WTC11 (cell line): ENCODE data around the gene KCNK5. TPM values are rescaled to one million over a fixed set of nuclear protein-coding genes. Genes with fewer than 3 reads are reported as not detected.
A peak's percentile ranks its signal among the peaks of the same experiment; 100 is the strongest.

Source experiments
- ATAC-seq: fragments of 200-7000 bp; cut with Tn5 transposase; 2 replicates; pipeline ENCODE4 v1.10.0; 2021; ENCODE audit warnings: mild to moderate bottlenecking, moderate library complexity
- CTCF ChIA-PET: fragments of 300-600 bp; sonication (Branson Sonifier 250); formaldehyde crosslinking; loops from one replicate; lab custom pipeline; 2021; ENCODE audit warnings: antibody characterized with exemption; lab: Charles Lee
- POLR2A ChIA-PET: fragments of 350-600 bp; sonication (Branson Sonifier 250); formaldehyde crosslinking; loops from one replicate; lab custom pipeline; 2021; ENCODE audit warnings: antibody characterized with exemption; lab: Charles Lee
- DNase-seq: peaks from one replicate; pipeline ENCODE4 v3.0.0; 2021; ENCODE audit warnings: low spot score
- H3K27ac Mint-ChIP-seq: 2 replicates; pipeline ENCODE4 v1.8.0; 2021; ENCODE audit warnings: mixed read lengths
- H3K27me3 Mint-ChIP-seq: 2 replicates; pipeline ENCODE4 v1.8.0; 2021; ENCODE audit warnings: low read depth, mild to moderate bottlenecking, moderate library complexity, mixed read lengths
- H3K36me3 Mint-ChIP-seq: 2 replicates; pipeline ENCODE4 v1.8.0; 2021; ENCODE audit warnings: mixed read lengths
- H3K4me1 Mint-ChIP-seq: 2 replicates; pipeline ENCODE4 v1.8.0; 2022; ENCODE audit warnings: mixed read lengths
- H3K4me3 Mint-ChIP-seq: 2 replicates; pipeline ENCODE4 v1.8.0; 2021; ENCODE audit warnings: mild to moderate bottlenecking, moderate library complexity, mixed read lengths
- H3K9me3 Mint-ChIP-seq: 2 replicates; pipeline ENCODE4 v1.8.0; 2021; ENCODE audit warnings: mixed read lengths
- CBFB ChIP-seq: sonication (generic); formaldehyde crosslinking; IDR thresholded peaks from 2 replicates; pipeline ENCODE4 v1.8.1; 2022; ENCODE audit warnings: mild to moderate bottlenecking, low read depth, missing genetic modification reagents
- PRDM15 ChIP-seq: sonication (generic); formaldehyde crosslinking; IDR thresholded peaks from 2 replicates; pipeline ENCODE4 v1.8.0; 2022; ENCODE audit warnings: missing genetic modification reagents
- SMAD3 ChIP-seq: sonication (generic); formaldehyde crosslinking; IDR thresholded peaks from 2 replicates; pipeline ENCODE4 v1.8.0; 2022; ENCODE audit warnings: missing genetic modification reagents, mild to moderate bottlenecking, borderline replicate concordance
- TEAD4 ChIP-seq: sonication (generic); formaldehyde crosslinking; IDR thresholded peaks from 2 replicates; pipeline ENCODE4 v1.8.0; 2022; ENCODE audit warnings: mild to moderate bottlenecking, missing genetic modification reagents
- ZNF281 ChIP-seq: sonication (generic); formaldehyde crosslinking; IDR thresholded peaks from 2 replicates; pipeline ENCODE4 v1.8.0; 2023; ENCODE audit warnings: mild to moderate bottlenecking, missing genetic modification reagents
- ZNF532 ChIP-seq: fragments of 250-450 bp; sonication (Bioruptor Pico); IDR thresholded peaks from 2 replicates; pipeline ENCODE4 v1.9.0; 2021; ENCODE audit warnings: mild to moderate bottlenecking, borderline replicate concordance
- total RNA-seq: library from RNA; stranded (reverse); gene quantifications from 3 replicates; pipeline ENCODE4 v1.2.3, GENCODE V29; 2021
- TF ChIP-seq, protein P1 (sequence below): fragments of 250-450 bp; sonication (Bioruptor Pico); IDR thresholded peaks from 2 replicates; pipeline ENCODE4 v1.9.0; 2021; ENCODE audit warnings: moderate library complexity, mild to moderate bottlenecking, inconsistent platforms, borderline replicate concordance
- TF ChIP-seq, protein P2 (sequence below): sonication (generic); formaldehyde crosslinking; IDR thresholded peaks from 2 replicates; pipeline ENCODE4 v1.8.1; 2022; ENCODE audit warnings: mild to moderate bottlenecking, missing genetic modification reagents, moderate library complexity, borderline replicate concordance
- TF ChIP-seq, protein P3 (sequence below): sonication (generic); formaldehyde crosslinking; IDR thresholded peaks from 2 replicates; pipeline ENCODE4 v1.8.0; 2022; ENCODE audit warnings: mild to moderate bottlenecking, missing genetic modification reagents
- TF ChIP-seq, protein P4 (sequence below): sonication (generic); formaldehyde crosslinking; IDR thresholded peaks from 2 replicates; pipeline ENCODE4 v1.8.0; 2022; ENCODE audit warnings: mild to moderate bottlenecking, missing genetic modification reagents
- TF ChIP-seq, protein P5 (sequence below): sonication (generic); formaldehyde crosslinking; IDR thresholded peaks from 2 replicates; pipeline ENCODE4 v1.8.1; 2022; ENCODE audit warnings: missing genetic modification reagents, borderline replicate concordance
- TF ChIP-seq, protein P6 (sequence below): fragments of 200-600 bp; IDR thresholded peaks from 2 replicates; pipeline ENCODE4 v1.8.0; 2022; ENCODE audit warnings: antibody characterized with exemption

KCNK5 gene
- total RNA-seq, 1 experiment from 2014 or later: 41.8 TPM

DNA sequence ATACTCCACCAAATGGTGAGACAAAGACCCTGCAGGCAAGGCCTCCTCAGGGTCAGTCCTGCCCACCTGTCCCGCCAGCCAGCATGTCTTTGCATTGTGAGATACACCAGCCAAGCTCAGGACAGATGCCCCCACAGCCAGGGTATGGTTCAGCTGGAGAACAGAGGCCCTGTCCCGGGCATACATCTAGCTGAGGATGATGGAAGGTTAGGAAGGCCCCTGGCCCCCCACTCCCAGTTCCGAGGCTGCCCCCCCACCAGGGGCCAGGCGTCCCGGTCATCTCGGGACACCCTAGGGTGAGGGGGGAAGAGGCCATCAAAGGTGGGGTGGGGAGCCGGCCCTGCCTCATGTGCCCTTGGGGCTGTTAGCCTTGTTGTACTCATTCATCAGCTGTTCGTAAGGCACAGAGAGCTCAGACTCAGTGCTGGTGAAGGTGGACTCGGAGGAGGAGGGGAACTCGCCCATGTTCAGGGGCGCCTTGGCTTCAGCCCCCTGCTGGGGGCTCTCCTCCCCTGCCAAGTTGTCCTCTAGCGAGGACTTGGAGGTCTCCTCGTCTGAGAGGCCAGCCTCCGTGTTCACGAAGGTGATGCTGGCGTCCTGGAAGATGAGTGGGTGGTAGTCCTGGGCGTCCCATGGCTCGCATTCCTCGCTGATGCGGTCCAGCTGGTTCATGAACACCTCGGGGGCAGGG, 38.6 kb downstream of the KCNK5 start (continued):
- TF ChIP-seq ZNF532: no peak
- TF ChIP-seq, protein P1, sequence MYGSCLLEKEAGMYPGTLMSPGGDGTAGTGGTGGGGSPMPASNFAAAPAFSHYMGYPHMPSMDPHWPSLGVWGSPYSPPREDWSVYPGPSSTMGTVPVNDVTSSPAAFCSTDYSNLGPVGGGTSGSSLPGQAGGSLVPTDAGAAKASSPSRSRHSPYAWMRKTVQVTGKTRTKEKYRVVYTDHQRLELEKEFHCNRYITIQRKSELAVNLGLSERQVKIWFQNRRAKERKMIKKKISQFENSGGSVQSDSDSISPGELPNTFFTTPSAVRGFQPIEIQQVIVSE (CRISPR knock-in tag): no peak
- TF ChIP-seq, protein P2, sequence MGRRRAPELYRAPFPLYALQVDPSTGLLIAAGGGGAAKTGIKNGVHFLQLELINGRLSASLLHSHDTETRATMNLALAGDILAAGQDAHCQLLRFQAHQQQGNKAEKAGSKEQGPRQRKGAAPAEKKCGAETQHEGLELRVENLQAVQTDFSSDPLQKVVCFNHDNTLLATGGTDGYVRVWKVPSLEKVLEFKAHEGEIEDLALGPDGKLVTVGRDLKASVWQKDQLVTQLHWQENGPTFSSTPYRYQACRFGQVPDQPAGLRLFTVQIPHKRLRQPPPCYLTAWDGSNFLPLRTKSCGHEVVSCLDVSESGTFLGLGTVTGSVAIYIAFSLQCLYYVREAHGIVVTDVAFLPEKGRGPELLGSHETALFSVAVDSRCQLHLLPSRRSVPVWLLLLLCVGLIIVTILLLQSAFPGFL (CRISPR knock-in tag): no peak
- TF ChIP-seq SMAD3: no peak
- TF ChIP-seq ZNF281 (CRISPR knock-in tag): no peak
- no peak for TF ChIP-seq PRDM15 (CRISPR knock-in tag)
- TF ChIP-seq, all 79 proteins: peak for 0

DNA sequence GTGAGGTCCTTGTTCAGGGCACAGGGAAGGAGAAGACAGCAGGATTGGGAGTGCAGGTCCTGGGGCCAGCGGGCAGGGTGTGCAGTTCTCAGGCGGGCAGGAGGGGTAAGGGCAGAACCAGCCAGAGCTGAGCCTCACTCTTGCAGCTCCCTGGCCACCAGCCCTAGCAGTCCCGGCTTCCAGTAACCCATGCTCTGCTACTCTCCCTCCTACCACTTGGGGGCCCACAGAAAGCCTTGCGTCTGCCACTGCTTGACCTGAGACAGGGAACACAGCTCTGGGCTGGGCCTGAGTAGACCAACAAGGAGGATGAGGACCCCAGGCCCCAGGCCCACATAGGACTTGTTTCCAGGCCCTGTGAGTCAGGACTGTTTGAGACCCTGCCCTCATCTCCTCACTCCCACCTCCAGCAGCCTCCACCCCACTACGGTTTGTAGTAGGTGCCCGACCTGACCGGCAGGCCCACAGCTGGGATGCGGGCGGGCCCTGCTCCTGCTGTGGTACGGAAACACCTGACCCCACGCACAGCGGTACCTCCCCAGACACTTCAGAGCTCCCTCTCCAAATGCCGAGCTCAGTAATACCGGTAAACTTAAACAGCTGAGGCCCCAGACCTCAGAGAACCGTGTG, 39.2 kb downstream of the KCNK5 start:
- DNase-seq: peak; percentile 77
- ChIA-PET CTCF (interaction anchor here (0.6 to 8.8 kb wide), 45 partner anchors 8 to 1057 kb away, joined by 3 to 204 read pairs (median 4); partner anchors contain the start of genes KCNK5 and SAYSD1), POLR2A (interaction anchor here (0.6 to 1.0 kb wide), 2 partner anchors 20 to 113 kb away, joined by 3 to 4 read pairs; no protein-coding TSS in a partner anchor)
- peak overlapping the region; percentile 69 for H3K27ac Mint-ChIP-seq
- H3K9me3 Mint-ChIP-seq: no peaks in the 10 kb centered on the region
- peaks cover 71% of the 10 kb centered on the region for H3K36me3 Mint-ChIP-seq
- peak; percentile 99 for ATAC-seq
- H3K27me3 Mint-ChIP-seq: no peaks in the 10 kb centered on the region; the same call in 1 of the 2 replicates
- no peak overlapping the region for H3K4me3 Mint-ChIP-seq
- peaks cover 10% of the 10 kb centered on the region for H3K4me1 Mint-ChIP-seq
- TF ChIP-seq, protein P3, sequence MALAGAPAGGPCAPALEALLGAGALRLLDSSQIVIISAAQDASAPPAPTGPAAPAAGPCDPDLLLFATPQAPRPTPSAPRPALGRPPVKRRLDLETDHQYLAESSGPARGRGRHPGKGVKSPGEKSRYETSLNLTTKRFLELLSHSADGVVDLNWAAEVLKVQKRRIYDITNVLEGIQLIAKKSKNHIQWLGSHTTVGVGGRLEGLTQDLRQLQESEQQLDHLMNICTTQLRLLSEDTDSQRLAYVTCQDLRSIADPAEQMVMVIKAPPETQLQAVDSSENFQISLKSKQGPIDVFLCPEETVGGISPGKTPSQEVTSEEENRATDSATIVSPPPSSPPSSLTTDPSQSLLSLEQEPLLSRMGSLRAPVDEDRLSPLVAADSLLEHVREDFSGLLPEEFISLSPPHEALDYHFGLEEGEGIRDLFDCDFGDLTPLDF (CRISPR knock-in tag): no peak
- no peak for TF ChIP-seq CBFB (CRISPR knock-in tag)
- TF ChIP-seq, protein P4, sequence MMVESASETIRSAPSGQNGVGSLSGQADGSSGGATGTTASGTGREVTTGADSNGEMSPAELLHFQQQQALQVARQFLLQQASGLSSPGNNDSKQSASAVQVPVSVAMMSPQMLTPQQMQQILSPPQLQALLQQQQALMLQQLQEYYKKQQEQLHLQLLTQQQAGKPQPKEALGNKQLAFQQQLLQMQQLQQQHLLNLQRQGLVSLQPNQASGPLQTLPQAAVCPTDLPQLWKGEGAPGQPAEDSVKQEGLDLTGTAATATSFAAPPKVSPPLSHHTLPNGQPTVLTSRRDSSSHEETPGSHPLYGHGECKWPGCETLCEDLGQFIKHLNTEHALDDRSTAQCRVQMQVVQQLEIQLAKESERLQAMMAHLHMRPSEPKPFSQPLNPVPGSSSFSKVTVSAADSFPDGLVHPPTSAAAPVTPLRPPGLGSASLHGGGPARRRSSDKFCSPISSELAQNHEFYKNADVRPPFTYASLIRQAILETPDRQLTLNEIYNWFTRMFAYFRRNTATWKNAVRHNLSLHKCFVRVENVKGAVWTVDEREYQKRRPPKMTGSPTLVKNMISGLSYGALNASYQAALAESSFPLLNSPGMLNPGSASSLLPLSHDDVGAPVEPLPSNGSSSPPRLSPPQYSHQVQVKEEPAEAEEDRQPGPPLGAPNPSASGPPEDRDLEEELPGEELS (CRISPR knock-in tag): 0 out of 2 replicates have a peak, but pooled peaks have one; percentile 39
- TF ChIP-seq, protein P5, sequence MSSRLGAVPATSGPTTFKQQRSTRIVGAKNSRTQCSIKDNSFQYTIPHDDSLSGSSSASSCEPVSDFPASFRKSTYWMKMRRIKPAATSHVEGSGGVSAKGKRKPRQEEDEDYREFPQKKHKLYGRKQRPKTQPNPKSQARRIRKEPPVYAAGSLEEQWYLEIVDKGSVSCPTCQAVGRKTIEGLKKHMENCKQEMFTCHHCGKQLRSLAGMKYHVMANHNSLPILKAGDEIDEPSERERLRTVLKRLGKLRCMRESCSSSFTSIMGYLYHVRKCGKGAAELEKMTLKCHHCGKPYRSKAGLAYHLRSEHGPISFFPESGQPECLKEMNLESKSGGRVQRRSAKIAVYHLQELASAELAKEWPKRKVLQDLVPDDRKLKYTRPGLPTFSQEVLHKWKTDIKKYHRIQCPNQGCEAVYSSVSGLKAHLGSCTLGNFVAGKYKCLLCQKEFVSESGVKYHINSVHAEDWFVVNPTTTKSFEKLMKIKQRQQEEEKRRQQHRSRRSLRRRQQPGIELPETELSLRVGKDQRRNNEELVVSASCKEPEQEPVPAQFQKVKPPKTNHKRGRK (CRISPR knock-in tag): no peak
- no peak for TF ChIP-seq TEAD4 (CRISPR knock-in tag)
- TF ChIP-seq, protein P6, sequence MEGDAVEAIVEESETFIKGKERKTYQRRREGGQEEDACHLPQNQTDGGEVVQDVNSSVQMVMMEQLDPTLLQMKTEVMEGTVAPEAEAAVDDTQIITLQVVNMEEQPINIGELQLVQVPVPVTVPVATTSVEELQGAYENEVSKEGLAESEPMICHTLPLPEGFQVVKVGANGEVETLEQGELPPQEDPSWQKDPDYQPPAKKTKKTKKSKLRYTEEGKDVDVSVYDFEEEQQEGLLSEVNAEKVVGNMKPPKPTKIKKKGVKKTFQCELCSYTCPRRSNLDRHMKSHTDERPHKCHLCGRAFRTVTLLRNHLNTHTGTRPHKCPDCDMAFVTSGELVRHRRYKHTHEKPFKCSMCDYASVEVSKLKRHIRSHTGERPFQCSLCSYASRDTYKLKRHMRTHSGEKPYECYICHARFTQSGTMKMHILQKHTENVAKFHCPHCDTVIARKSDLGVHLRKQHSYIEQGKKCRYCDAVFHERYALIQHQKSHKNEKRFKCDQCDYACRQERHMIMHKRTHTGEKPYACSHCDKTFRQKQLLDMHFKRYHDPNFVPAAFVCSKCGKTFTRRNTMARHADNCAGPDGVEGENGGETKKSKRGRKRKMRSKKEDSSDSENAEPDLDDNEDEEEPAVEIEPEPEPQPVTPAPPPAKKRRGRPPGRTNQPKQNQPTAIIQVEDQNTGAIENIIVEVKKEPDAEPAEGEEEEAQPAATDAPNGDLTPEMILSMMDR: peak; percentile 78
